HG03095 (cell line): Measurements from ENCODE around the gene UFC1.

Source experiments
- ATAC-seq: cut with Tn5 transposase; IDR thresholded peaks from one replicate; pipeline ENCODE4 v1.9.1; 2021; ENCODE audit warnings: moderate library complexity; ENCODE audit not compliant: unreplicated experiment

The UFC1 gene

GRCh38 chr1:161168906-161169305 lies 15.1 kb downstream of the UFC1 start:
- ATAC-seq: no peak

GRCh38 chr1:161171191-161171590 lies 17.4 kb downstream of the UFC1 start:
- no peak for ATAC-seq

GRCh38 chr1:161171696-161172095 lies 17.9 kb downstream of the UFC1 start:
- ATAC-seq: no peak

- ATAC-seq: no peak
Observed at GRCh38 chr1:161172349-161172748, 18.6 kb downstream of the UFC1 start.

GRCh38 chr1:161172776-161173376 lies 19.1 kb downstream of the UFC1 start:
- ATAC-seq: no peak

GRCh38 chr1:161173711-161174110 lies 19.9 kb downstream of the UFC1 start:
- ATAC-seq: no peak

- no peak for ATAC-seq
Observed at GRCh38 chr1:161174911-161175310, 21.1 kb downstream of the UFC1 start.

- ATAC-seq: no peak
Observed at GRCh38 chr1:161175771-161176453, 22.1 kb downstream of the UFC1 start.

- no peak for ATAC-seq
Observed at GRCh38 chr1:161176468-161177111, 22.8 kb downstream of the UFC1 start.

GRCh38 chr1:161177112-161177935 lies 23.5 kb downstream of the UFC1 start, which contains the start of gene B4GALT3:
B4GALT3 (minus strand) TSS chr1:161177507; CDS start chr1:161176060, 1,447 bp downstream.
- peak; percentile 71 for ATAC-seq

- ATAC-seq: no peak
Observed at GRCh38 chr1:161177936-161178244, 24.1 kb downstream of the UFC1 start.

GRCh38 chr1:161179698-161180097 lies 25.9 kb downstream of the UFC1 start:
- ATAC-seq: no peak

- no peak for ATAC-seq
Observed at GRCh38 chr1:161180639-161181038, 26.9 kb downstream of the UFC1 start.

GRCh38 chr1:161182214-161182613 lies 28.4 kb downstream of the UFC1 start:
- peak; percentile 52 for ATAC-seq

GRCh38 chr1:161185282-161185682 lies 31.5 kb downstream of the UFC1 start:
- ATAC-seq: peak; percentile 50

- ATAC-seq: no peak
Observed at GRCh38 chr1:161185732-161186311, 32.0 kb downstream of the UFC1 start.

GRCh38 chr1:161187311-161187710 lies 33.5 kb downstream of the UFC1 start:
- no peak for ATAC-seq

GRCh38 chr1:161188381-161188780 lies 34.6 kb downstream of the UFC1 start:
- ATAC-seq: no peak

- ATAC-seq: no peak
Observed at GRCh38 chr1:161189036-161189435, 35.3 kb downstream of the UFC1 start.

- no peak for ATAC-seq
Observed at GRCh38 chr1:161190962-161191521, 37.3 kb downstream of the UFC1 start.

GRCh38 chr1:161191971-161192370 lies 38.2 kb downstream of the UFC1 start:
- no peak for ATAC-seq
